Stimulated activated CD8-positive, alpha-beta memory T cell treated with anti-CD3 and anti-CD28 coated beads, Interleukin-15, amount 100 ng/mL, for 1 hour (primary cell): ENCODE results near the gene EXOC6B.

Experiments used
- DNase-seq: peaks from one replicate; pipeline ENCODE4 v3.0.0-alpha.2; 2020; ENCODE audit warnings: low read depth

Gene EXOC6B

GRCh38 chr2:72132981-72133720 lies 692.7 kb downstream of the EXOC6B start:
- no peak for DNase-seq

DNA sequence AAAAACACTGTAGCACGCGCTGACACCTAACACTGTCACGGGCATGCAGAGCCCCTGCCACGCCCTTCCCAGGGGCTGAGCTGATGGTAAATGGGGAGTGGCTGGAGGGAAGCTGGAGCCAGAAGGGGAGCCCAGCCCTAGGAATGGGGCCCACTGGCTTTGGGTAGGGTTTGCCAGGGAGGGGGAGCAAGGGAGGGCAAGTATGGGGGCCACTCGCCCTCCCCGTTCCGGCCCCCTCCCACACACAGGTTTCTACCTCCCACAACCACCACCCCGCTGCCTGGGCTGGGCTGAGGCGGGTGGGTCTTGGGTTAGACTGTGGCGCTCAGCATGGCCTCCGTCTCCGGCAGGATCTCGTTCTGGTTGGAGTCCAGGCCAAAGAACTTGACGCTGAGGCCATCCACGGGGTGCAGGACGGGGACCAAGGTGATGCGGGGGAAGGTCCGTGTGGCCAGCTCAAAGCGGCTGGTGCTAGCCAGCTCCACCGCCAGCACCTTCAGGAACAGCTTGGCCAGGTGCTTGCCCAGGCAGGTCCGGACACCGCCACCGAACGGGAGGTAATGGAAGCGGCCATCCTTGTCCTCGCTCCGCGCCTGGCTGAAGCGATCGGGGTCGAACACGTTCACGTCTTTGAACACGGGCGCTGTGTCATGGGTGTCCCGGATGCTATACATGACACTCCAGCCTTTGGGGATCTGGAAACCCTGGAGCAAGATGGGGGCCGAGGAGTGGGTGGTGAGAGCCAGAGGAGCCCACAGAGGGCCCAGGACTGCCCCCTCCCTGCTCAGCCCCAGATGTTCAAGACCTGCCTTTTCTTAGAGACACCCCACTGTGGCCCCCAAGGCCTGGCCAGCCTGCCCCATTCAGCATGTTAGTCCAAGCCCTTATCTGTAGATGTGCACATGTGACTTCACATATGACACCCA lies 693.7 kb downstream of the EXOC6B start:
- no peak for DNase-seq

GRCh38 chr2:72131371-72131891 lies 694.4 kb downstream of the EXOC6B start:
- DNase-seq: no peak

DNA sequence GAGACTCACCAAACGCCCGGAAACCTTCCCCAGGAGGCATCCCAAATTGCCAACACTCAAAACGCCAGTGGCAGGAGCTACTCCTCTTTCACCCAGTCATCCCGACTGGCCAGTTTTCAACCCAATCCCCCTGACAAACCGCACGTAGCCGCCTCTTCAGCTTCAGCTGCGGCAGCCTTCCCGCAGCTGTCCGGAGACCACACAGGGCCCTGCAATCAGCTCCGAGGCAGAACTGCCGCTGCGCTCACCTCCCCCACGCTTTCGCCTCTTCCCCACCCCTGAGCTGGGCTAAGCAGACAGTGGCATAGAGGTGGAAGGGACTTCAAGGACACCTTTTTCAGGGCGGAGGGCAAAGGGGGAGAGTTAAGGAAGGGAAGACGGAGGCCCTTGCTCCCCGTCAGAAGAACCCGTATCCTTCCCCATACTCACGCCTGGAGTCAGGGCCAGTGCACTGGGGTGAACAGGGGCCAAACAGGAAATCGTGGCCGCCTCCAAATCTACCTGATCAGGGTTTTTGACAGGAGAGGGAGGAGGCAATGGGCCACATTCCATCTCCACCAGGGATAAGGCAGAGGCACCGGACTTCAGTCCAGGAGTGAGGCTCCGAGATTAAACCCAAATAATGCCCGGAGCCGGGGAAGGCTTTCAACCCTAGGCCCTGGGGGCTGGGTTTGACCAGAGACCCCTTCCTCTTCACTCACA lies 695.0 kb downstream of the EXOC6B start:
- DNase-seq: no peak

- DNase-seq: no peak
Observed at GRCh38 chr2:72129681-72130340, 696.0 kb downstream of the EXOC6B start.

DNA sequence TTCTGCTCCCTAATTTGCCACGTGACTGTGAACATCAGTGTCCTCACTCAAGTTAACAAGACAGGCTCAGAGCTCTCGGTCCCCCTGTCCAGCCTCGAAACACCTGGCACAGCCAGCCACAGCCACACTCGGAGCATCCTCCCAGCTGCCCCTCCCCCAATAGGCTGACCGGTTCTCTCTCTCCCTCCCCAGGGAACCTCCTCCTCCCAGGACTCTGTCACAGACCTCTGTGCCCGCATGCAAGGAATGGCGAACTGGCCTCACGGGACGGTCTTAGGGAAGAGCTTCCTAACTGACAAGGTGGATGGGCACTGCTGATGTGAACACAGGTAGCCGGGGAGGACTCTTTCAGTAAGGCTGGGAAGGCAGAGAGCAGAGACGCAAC lies 697.0 kb downstream of the EXOC6B start:
- no peak for DNase-seq

GRCh38 chr2:72128059-72128842 lies 697.6 kb downstream of the EXOC6B start:
- DNase-seq: no peak

- no peak for DNase-seq
Observed at GRCh38 chr2:72127401-72128058, 698.3 kb downstream of the EXOC6B start.

GRCh38 chr2:72126186-72127100 lies 699.4 kb downstream of the EXOC6B start:
- no peak for DNase-seq
